H1 (cell line): ENCODE results near the gene GNG12. TPM values are rescaled to one million over a fixed set of nuclear protein-coding genes. Genes with fewer than 3 reads are reported as not detected.

Source experiments
- BACH1 ChIP-seq: IDR thresholded peaks from 2 replicates; pipeline ENCODE4 v1.6.1; 2012; ENCODE audit warnings: low read length, improper control_type of control experiment
- CHD7 ChIP-seq: fragments of 300-600 bp; sonication (generic); IDR thresholded peaks from 2 replicates; pipeline ENCODE4 v1.7.1; 2012; ENCODE audit warnings: low read length, moderate library complexity, mild to moderate bottlenecking, inconsistent platforms; ENCODE audit not compliant: insufficient replicate concordance
- JUN ChIP-seq: IDR thresholded peaks from 2 replicates; pipeline ENCODE4 v1.6.1; 2011; ENCODE audit warnings: low read depth, mild to moderate bottlenecking, improper control_type of control experiment, low read length
- KDM1A ChIP-seq: fragments of 200-600, 300-600 bp; sonication (generic); IDR thresholded peaks from 2 replicates; pipeline ENCODE4 v1.7.1; 2016; ENCODE audit warnings: mild to moderate bottlenecking, low read length, borderline replicate concordance
- POLR2AphosphoS5 ChIP-seq: IDR thresholded peaks from 2 replicates; pipeline ENCODE4 v1.6.1; 2011; ENCODE audit warnings: low read depth, low read length
- POU5F1 ChIP-seq: IDR thresholded peaks from 2 replicates; pipeline ENCODE4 v1.6.1; 2011; ENCODE audit warnings: low read depth, mild to moderate bottlenecking, low read length, moderate library complexity
- TAF1 ChIP-seq: IDR thresholded peaks from 2 replicates; pipeline ENCODE4 v1.6.1; 2011; ENCODE audit warnings: mild to moderate bottlenecking, low read depth, low read length
- polyA plus RNA-seq, 7 experiments: library from polyadenylated mRNA; depleted of rRNA in 3 of 7; stranded (reverse) in 5 of 7; unstranded in 2 of 7; fragments of >200 nt in 5 of 7; fragments of 200-250 nt in 2 of 7; gene quantifications; 1 replicate in 5 of 7; 2 replicates in 1 of 7; 4 replicates in 1 of 7; pipeline versions ENCODE4 v1.2.1 to v1.2.3, GENCODE V29; 2011 to 2013; ENCODE audit warnings: missing spikeins in 2 of 7, mixed read lengths in 2 of 7
- total RNA-seq: library from RNA; stranded (reverse); fragmentation: NEBNext Ultra II Directional; extraction: Animal tissue kit (Norgen Biotek cat#: 25700); gene quantifications from 2 replicates; pipeline ENCODE4 v1.2.1, GENCODE V29; 2021

GNG12 gene
- total and polyA plus RNA-seq, 2 of the 8 experiments (the other 6 are each of a cell fraction or from before 2014, with no cell fraction given) = 11.4 to 35.8 TPM

DNA sequence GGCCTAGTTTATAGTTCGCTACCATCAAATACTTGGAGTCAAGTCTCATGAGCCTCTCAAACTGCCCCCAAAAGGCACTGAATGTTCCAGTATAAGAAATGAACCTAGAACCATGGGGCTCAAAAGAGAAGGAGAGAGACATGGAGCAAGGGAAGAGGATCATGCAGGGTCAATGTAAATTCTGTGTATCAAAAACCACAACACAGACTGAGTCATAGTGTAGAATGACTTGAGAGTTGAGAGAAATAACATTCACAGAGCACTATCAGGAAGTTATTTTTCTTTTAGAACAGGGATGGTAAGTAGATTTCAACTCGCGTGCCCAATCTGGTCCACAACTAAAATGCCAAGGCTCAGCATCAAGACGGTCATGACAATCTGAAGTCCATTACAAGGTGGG is 59.8 kb downstream of the GNG12 start (continued):
- TF ChIP-seq POU5F1 (no peak), CHD7 (no peak), BACH1 (no peak), POLR2AphosphoS5 (no peak), JUN (no peak), KDM1A (no peak), TAF1 (no peak)
